Measurements from ENCODE around the gene MAPK7. TPM values are rescaled to one million over a fixed set of nuclear protein-coding genes. Genes with fewer than 3 reads are reported as not detected.

Gene MAPK7
- total and polyA plus RNA-seq, 10 of the 15 experiments (the other 5 are each of a cell fraction or from before 2014, with no cell fraction given) = 0.37 to 13.5 (median 5.6) TPM

DNA sequence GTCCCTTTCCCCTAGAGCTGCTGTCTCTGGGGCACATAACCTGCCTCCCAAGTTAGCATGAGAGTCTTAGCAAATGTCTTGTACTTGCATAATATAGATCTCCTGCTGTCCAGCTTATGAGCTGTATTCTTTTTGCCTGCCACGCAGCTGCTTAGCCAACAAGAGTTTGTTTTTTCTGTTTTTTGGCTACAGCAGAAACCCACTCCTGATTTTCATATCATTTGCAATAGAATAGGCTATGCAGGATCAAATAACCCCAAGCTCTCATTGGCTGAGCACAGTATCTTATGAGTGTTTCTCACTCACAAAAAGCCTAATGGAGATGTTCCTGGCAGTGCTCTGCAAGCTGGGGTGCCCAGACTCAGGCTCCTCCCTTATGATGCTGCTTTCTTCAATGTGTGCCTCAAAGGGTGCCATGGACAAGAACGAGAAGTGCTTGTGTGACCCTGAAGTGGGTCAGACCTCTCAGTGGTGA lies 38.9 kb upstream of the MAPK7 start:
- no peak for TF ChIP-seq MXI1 (IDR thresholded peaks at IDR 0.05; ENCODE audit: low read depth, low read length)
- Histone ChIP-seq H3K4me2 (ENCODE audit: control insufficient read depth, insufficient read depth) (no peak overlapping the region), H3K36me3 (ENCODE audit: control insufficient read depth in 2 of 2, insufficient read depth in 2 of 2, low read length in 1 of 2) (no peaks in the 10 kb centered on the region), H3K27ac (ENCODE audit: control insufficient read depth, insufficient read depth) (no peak overlapping the region), H2AFZ (ENCODE audit: control insufficient read depth, low read depth, low read length) (no peak overlapping the region), H3K9me3 (replicated peaks; ENCODE audit: control insufficient read depth, insufficient read depth, low read length) (no peaks in the 10 kb centered on the region), H3K79me2 (ENCODE audit: control insufficient read depth, insufficient read depth, low read length) (no peaks in the 10 kb centered on the region), H3K9ac (ENCODE audit: control insufficient read depth, insufficient read depth, low read length) (no peak overlapping the region), H3K4me1 (ENCODE audit: control insufficient read depth, insufficient read depth, low read length) (no peaks in the 10 kb centered on the region), H3K4me3 (no peak overlapping the region), H3K27me3 (replicated peaks in 1 of 2; ENCODE audit: control insufficient read depth in 2 of 2, insufficient read depth in 2 of 2, low read length in 1 of 2) (no peaks in the 10 kb centered on the region; a peak in 1 of 4 replicates), H4K20me1 (ENCODE audit: control insufficient read depth, insufficient read depth) (no peaks in the 10 kb centered on the region)
- FAIRE-seq (no peak), DNase-seq (ENCODE audit: low read depth, low spot score) (no peak), ATAC-seq (no peak)
- in situ Hi-C loops (cut with MboI) = loop anchor here (5.0 kb wide), 1 partner anchor 87 kb away; no protein-coding TSS in a partner anchor
- ChIA-PET SMC1A (ENCODE audit: uncharacterized antibody, unreplicated experiment) (interaction anchor here (0.8 to 2.0 kb wide), 5 partner anchors 14 to 115 kb away, joined by 3 to 11 read pairs (median 3); no protein-coding TSS in a partner anchor), POLR2A (no interaction called here), CTCF (interaction anchor here (1.1 to 2.8 kb wide), 3 partner anchors 17 to 100 kb away, joined by 3 to 20 read pairs (median 8); partner anchors contain the start of gene B9D1), RAD21 (ENCODE audit: unreplicated experiment) (no interaction called here)
- intact Hi-C loops (cut with micrococcal nuclease; ENCODE audit: unreplicated experiment) = no loop called here
- WGBS (ENCODE audit: insufficient coverage, insufficient replicate concordance, low lambda C conversion rate, missing lambda C conversion rate) = 50% methylated on average over 2 of the region's 2 CpGs
- BruUV-seq (replicated peaks) = no TSS peak

- Histone ChIP-seq H2AFZ (ENCODE audit: control insufficient read depth, low read depth, low read length) (no peak overlapping the region), H3K9ac (ENCODE audit: control insufficient read depth, insufficient read depth, low read length) (no peak overlapping the region), H3K4me3 (no peak overlapping the region), H3K4me2 (ENCODE audit: control insufficient read depth, insufficient read depth) (no peak overlapping the region), H3K79me2 (ENCODE audit: control insufficient read depth, insufficient read depth, low read length) (no peaks in the 10 kb centered on the region), H3K9me3 (replicated peaks; ENCODE audit: control insufficient read depth, insufficient read depth, low read length) (no peaks in the 10 kb centered on the region), H3K36me3 (ENCODE audit: control insufficient read depth in 2 of 2, insufficient read depth in 2 of 2, low read length in 1 of 2) (no peaks in the 10 kb centered on the region), H3K4me1 (ENCODE audit: control insufficient read depth, insufficient read depth, low read length) (no peaks in the 10 kb centered on the region), H3K27ac (ENCODE audit: control insufficient read depth, insufficient read depth) (no peak overlapping the region), H3K27me3 (replicated peaks in 1 of 2; ENCODE audit: control insufficient read depth in 2 of 2, insufficient read depth in 2 of 2, low read length in 1 of 2) (no peaks in the 10 kb centered on the region; a peak in 1 of 4 replicates), H4K20me1 (ENCODE audit: control insufficient read depth, insufficient read depth) (no peaks in the 10 kb centered on the region)
- ChIA-PET SMC1A (ENCODE audit: uncharacterized antibody, unreplicated experiment) (interaction anchor here (1.1 kb wide), 1 partner anchor 56 kb away, joined by 3 read pairs; no protein-coding TSS in a partner anchor), CTCF (interaction anchor here (1.2 kb wide), 1 partner anchor 25 kb away, joined by 3 read pairs; no protein-coding TSS in a partner anchor), POLR2A (no interaction called here), RAD21 (ENCODE audit: unreplicated experiment) (no interaction called here)
- ATAC-seq (no peak), FAIRE-seq (no peak), DNase-seq (ENCODE audit: low read depth, low spot score) (no peak)
- intact Hi-C loops (cut with micrococcal nuclease; ENCODE audit: unreplicated experiment) (no loop called here), in situ Hi-C loops (cut with MboI) (no loop called here)
- WGBS (ENCODE audit: insufficient coverage, insufficient replicate concordance, low lambda C conversion rate, missing lambda C conversion rate) = 43% methylated on average over 7 of the region's 7 CpGs
- BruUV-seq (replicated peaks) = no TSS peak
- TF ChIP-seq POU2F2 (IDR thresholded peaks at IDR 0.05; ENCODE audit: borderline replicate concordance, low read depth, low read length) = no peak
These were observed 37.1 kb upstream of the MAPK7 start for GRCh38 chr17:19341211-19341631.
